GM12875 (cell line): Measurements from ENCODE around the gene ZBTB48.

Experiments used
- H3K4me3 ChIP-seq: one replicate; pipeline ENCODE4 v1.5.1; 2011; ENCODE audit warnings: low read depth, low read length, control low read depth
- TF ChIP-seq, protein P1 (sequence below): IDR thresholded peaks from 2 replicates; pipeline ENCODE4 v1.5.1; 2011; ENCODE audit warnings: low read depth, mild to moderate bottlenecking, control low read depth, inconsistent platforms, low read length, moderate library complexity, borderline replicate concordance; ENCODE audit not compliant: insufficient read depth

Gene ZBTB48

DNA sequence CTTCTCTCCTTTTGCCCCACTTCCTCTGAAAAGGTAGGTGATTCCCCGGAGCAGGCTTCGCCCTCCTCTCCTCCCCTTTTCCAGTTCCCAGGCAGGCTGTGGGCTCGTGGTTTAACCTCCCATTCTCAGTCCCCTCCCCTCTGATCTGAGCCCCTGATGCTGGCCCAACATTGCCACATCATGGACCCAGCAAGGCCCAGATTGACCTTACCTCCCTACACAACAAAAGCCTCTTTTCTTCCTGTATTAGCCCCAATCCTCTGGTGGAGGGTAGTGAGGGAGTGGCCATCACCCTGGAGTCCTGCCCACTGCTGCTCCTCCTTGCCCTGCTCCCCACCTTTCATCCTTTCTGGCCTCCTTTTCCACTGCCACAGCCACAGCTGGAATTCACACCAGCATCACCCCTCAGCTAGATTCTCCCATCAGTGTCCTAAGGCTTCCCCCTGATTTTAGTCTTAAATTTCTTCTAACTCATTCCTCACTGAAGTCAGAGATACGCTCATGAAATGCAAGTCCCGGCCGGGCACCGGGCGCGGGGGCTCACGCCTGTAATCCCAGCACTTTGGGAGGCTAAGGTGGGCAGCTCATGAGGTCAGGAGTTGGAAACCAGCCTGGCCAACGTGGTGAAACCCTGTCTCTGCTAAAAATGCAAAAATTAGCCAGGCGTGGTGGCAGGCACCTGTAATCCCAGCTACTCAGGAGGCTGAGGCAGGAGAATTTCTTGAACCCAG, 7.0 kb upstream of the ZBTB48 start:
- no peak overlapping the region for H3K4me3 ChIP-seq
- TF ChIP-seq, protein P1, sequence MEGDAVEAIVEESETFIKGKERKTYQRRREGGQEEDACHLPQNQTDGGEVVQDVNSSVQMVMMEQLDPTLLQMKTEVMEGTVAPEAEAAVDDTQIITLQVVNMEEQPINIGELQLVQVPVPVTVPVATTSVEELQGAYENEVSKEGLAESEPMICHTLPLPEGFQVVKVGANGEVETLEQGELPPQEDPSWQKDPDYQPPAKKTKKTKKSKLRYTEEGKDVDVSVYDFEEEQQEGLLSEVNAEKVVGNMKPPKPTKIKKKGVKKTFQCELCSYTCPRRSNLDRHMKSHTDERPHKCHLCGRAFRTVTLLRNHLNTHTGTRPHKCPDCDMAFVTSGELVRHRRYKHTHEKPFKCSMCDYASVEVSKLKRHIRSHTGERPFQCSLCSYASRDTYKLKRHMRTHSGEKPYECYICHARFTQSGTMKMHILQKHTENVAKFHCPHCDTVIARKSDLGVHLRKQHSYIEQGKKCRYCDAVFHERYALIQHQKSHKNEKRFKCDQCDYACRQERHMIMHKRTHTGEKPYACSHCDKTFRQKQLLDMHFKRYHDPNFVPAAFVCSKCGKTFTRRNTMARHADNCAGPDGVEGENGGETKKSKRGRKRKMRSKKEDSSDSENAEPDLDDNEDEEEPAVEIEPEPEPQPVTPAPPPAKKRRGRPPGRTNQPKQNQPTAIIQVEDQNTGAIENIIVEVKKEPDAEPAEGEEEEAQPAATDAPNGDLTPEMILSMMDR, result no peak

DNA sequence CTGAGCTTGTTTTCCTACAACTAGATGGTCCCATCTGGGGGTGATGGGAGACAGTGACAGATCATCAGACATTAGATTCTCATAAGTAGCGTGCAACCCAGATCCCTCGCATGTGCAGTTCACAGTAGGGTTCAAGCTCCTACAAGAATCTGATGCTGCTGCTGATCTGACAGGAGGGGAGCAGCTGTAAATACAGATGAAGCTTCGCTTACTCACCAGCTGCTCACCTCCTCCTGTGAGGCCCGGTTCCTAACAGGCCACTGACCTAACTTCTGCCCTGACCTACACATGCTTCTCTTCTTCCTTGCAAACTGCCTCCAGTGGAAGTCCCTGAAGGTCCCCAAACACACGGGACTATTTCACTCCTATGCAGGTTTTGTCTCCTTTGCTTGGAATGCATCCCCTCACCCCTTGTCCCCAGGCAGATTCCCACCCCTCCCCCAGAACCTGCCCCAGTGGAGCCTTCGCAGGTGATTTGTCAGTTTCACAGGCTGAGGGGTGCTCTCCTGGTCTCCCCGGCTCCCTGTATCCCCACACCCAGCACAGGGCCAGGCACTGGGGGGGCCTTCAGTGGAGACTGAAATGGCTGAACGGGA, 5.7 kb upstream of the ZBTB48 start:
- TF ChIP-seq, protein P1, result no peak
- H3K4me3 ChIP-seq, result no peak overlapping the region

DNA sequence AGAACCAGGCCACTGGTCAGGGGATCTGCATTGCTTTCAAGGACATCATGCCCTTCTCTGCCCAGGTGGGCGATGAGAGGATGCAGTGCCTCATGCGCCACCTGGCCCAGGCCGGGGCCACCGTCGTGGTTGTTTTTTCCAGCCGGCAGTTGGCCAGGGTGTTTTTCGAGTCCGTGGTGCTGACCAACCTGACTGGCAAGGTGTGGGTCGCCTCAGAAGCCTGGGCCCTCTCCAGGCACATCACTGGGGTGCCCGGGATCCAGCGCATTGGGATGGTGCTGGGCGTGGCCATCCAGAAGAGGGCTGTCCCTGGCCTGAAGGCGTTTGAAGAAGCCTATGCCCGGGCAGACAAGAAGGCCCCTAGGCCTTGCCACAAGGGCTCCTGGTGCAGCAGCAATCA, 5.0 kb upstream of the ZBTB48 start:
- TF ChIP-seq, protein P1, result no peak

DNA sequence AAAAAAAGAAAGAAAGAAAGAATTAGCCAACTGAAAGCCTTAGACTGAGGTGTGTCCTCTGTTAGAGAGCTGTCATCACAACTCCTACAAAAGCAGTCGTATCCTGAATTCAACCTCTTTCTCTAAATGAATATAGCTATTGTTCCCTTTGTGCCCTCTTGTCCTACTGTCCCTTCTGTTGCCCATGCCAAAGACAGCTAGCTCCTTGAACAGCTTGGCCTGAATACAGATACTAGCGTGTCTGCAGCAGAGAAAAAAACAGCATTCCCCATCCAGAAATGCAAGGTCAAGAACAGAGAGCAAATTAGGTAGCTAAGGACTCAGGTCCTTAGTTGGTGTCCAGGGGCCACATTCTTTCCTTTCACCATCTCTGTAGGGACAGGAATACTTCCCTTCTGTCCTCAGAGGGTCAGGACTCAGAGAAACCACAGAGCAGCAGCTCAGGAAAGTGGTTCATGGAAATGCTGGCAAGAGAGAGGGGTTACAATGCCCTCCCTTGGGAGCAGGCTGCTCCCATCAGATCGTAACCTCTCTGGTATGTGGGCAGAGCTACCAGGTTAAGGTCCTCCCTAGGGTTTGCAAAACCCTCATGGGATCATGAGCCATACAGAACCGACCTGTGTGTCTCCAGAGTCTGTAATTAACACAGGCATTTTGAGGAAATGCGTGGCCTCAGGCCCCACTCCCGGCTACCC, 1.8 kb upstream of the ZBTB48 start:
- no peak overlapping the region for H3K4me3 ChIP-seq
- TF ChIP-seq, protein P1, result no peak

More for the DNA sequence above, 5.0 kb upstream of the ZBTB48 start:
- H3K4me3 ChIP-seq, result no peak overlapping the region

DNA sequence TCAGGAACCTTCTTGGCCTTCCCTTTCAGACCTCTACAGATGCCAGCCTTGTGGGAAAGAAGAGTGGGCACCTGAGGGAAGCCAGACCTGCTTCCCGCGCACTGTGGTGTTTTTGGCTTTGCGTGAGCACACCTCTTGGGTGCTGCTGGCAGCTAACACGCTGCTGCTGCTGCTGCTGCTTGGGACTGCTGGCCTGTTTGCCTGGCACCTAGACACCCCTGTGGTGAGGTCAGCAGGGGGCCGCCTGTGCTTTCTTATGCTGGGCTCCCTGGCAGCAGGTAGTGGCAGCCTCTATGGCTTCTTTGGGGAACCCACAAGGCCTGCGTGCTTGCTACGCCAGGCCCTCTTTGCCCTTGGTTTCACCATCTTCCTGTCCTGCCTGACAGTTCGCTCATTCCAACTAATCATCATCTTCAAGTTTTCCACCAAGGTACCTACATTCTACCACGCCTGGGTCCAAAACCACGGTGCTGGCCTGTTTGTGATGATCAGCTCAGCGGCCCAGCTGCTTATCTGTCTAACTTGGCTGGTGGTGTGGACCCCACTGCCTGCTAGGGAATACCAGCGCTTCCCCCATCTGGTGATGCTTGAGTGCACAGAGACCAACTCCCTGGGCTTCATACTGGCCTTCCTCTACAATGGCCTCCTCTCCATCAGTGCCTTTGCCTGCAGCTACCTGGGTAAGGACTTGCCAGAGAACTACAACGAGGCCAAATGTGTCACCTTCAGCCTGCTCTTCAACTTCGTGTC, 995 bp upstream of the ZBTB48 start:
- no peak overlapping the region for H3K4me3 ChIP-seq
- TF ChIP-seq, protein P1, result no peak

DNA sequence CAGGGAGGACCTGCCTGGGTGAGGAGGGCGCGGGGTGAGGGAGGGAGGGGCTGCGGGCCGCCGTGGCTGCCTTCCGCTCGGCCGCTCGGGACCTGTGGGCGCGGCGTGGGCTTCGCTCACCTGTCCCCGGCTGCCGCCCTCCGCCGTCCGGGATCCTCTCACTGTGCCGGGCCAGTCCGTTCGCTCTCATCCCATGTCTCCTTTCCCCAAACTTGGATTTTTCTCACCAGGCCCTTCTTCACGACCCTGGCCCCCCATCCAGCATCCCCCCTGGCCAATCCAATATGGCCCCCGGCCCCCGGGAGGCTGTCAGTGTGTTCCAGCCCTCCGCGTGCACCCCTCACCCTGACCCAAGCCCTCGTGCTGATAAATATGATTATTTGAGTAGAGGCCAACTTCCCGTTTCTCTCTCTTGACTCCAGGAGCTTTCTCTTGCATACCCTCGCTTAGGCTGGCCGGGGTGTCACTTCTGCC, 362 bp downstream of the ZBTB48 start:
- TF ChIP-seq, protein P1, result no peak
- peak overlapping the region; percentile 96 for H3K4me3 ChIP-seq
